DMS153 treated with DMSO at 0.1 percent for 48 hours (cell line): ENCODE measurements around the gene SLC25A31.

ENCODE experiments used
- DNase-seq: peaks from one replicate; lab custom pipeline; 2025; ENCODE audit not compliant: unreplicated experiment; lab: John Stamatoyannopoulos, UW

The SLC25A31 gene

DNA sequence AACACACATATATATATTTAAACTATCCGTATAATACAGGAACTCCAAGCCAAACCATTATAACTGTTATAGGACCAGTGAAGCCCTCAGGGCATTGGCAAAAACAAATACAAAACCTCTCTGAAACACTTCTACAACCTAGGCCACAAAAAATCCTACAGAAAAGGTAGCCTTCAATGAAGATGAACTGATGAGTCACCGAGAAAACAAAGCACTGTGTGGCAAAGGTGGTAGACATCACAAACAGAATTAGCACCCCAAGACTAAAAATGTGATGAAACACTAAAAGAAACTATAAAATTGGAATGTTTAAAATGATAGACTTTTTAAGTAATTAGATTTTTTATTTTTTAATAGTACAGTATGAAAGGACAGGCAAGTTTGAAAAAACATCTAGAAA is 46.4 kb downstream of the SLC25A31 start:
- no peak for DNase-seq

DNA sequence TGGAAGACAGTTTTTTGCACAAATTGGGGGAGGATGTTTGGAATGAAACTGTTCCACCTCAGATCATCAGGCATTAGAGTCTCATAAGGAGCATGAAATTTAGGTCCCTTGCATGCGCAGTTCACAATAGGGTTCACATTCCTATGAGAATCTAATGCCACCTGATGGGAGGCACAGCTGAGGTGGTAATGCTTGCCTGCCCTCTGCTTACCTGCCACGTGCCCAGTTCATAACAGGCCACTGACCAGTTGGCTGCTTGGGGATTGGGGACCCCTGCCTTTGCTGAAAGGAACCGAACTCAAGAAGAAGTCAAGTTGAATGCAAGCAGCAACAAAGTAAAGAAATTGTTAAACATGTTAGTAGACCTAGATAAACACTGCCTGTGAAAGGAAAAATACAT is 47.3 kb downstream of the SLC25A31 start:
- no peak for DNase-seq

DNA sequence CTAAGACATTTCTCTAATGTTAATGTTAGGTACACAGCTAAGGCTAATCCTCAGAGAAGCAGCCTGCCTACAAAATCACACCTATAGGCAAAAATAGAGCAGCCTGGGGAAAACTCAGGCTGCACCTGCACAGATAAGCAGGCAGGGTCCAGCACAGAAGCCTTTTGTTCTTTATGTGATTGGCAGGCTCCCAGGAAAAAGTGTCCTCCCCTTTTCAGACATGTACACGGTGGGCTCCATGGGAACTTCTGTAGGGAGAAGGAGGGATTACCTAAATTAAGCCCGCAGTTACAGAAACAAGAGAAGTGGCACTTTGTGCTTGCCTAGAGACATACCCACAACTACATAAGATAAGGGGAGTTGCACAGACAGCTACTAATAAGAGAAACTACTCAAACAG is 47.9 kb downstream of the SLC25A31 start:
- DNase-seq, result no peak

DNA sequence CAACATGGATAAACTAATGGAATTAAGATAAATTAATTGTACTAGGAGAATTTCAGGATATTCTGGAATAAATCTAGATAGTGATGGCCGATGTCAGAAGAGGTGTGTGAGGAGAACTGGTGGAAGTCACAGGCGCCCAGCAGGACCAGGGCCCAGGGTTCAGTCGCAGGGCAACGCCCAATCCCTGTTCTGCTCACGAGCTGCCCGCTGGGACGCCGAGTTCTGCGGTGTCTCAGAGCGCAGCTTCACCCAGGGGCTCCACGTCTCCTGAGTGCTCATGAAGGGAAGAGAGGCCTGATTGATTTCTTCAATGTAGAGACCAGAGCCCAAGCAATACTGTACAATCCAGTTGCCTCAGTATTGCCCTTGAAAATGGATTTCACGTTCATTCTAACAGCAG is 50.4 kb downstream of the SLC25A31 start:
- no peak for DNase-seq

DNA sequence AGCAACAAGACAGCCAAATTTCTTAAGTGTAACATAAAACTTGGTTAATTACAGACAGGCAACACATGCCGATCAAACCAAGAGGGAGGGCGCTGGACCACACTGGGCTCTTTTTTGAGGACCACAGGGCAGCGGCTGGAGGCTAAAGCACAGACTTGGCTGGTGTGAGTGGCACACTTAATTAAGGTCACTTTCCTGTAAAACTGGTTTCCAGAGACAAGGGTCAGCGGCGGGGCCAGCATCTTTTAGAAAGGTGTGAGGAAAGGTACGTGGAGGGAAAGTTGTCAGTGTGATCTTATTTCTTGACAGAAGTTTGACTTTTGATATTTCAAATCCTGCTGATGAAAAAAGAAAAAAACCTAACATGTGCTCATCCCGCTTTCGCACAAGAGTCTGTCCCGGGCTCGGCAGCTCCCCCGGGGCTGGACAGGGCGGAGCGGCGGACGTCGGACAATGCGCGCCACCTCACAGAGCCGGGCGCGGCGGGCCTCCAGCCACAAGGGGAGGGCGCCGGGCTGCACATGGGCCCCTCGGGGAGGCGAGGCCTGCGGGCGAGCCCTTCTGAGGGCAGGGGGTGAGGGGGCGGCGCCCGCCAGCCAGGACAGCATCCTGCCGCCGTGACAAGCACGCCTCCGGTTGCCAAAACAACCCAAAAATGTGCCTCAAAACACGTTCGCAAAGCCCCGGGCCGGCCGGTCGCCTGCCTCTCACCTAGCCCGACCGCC is 51.3 kb downstream of the SLC25A31 start:
- DNase-seq, result no peak

DNA sequence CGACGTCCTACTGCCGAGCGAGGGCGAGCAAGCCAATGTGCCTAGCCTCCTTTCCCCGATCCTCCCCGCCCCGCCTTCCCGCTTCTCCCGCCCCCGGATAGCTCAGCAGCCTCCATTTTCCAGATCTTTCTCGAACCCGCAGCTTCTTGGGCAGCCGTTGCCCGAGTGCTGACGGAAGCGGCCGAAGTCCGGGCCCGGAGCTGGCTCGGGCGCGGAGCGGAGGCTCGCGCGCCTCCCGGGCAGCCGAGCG is 51.8 kb downstream of the SLC25A31 start:
- DNase-seq, result peak; percentile 75

DNA sequence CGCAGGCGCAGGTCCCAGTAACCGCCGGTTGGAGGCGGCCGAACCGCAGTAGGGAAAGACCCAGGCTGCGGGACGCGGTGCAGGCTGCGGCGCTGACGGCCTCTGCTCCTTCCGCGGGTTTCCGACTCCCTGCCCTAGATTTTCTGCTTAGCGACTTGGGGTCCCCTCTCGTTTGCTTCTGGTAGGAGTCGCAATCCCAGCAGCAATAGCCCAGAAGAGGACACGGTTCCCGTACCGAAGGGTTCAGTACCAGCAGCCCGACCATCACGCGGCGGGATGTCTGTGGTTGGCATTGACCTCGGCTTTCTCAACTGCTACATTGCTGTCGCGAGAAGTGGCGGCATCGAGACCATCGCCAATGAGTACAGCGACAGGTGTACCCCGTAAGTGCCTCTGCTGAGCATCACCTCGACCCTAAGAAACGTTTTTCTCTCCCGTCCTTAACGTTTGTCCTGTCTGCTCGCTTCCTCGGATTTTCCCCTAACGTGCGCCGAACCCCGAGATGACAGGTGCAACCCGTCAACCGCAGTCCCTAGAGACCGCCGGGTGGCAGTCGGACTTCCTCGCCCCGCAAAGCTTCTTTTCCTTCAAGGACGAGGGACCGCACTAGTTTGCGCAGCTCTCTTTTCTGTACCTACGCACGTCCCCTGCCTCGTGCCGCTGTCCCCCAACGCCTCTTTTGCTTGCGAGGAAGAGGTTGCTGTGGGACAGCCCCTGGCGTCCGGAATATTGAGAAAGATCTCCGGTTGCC is 52.2 kb downstream of the SLC25A31 start, which contains the start of gene HSPA4L:
HSPA4L (plus strand) TSS at position 48 of the 751 bp plus-strand sequence; CDS start at position 277, 229 bp downstream.
- peak; percentile 25 for DNase-seq

DNA sequence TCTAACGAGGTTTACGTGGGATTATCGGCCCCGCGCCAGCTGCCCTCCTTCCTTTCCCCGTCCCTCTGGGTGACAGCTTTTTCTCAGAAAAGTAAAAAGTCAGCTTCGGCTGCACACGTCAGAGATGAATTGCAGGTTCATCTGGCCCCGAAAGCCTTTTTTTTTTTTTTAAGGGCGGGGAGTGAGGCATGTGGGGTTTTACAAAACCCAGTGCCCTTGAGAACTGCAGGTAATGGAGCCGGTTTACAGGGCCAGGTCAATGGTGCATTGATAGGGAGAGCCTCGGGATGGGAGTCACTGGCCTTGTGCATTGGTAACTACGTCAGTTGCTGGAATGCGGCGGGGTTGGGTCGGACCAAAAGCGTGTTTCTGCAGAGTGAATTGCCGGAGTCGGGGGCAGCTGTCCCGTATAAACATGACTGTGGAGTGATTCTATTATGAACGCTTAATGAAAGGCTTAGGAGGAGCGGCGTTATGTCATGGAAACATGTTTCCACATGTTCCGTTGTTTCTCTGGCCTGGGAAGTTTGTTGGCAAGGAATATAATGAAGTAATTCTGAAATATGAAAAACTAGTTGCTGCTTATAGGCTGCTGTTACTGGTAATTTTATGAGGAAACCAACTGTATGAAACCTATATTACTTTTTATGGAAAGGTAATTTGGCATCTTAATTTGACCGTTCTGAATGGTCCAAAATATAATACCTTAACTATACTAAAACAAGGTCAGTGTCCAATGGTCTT is 53.0 kb downstream of the SLC25A31 start:
- peak; percentile 18 for DNase-seq

DNA sequence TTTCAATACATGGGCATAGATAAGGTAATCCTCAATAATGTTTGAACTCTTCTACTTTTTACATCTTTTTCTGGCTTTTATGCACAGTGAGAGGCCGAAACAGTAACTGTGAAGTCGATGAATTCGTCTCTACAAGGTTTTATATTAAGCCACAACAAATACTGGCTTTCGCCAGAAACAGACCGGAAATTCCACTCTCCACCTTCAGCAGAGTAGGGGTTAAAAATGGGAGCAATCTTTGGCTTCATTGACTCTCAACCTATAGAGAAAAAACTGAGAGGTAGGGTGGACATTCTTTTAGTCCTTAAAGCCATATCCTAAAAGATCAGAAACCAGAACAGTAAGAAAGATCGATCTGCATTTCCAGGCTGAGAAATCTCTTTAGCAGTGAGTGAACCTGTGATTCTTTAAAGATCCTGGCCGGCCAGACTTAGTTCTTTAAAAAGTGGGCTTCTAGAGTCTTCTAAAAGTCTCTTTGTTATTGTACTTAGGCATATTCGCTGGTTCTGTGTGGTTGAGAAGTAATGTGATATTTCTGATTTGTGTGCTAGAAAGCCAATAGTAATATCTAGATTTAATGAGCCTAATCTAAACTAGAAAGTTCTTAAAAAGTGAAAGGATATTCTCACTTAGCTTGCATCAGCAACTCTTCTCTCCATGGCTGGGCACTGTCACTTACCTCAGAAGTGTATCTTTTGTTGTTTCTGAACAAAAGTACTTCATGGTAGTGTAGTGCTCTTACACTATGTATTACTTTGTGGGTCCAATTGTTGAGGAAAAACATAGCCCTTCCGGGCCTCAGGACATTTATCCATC is 54.0 kb downstream of the SLC25A31 start:
- no peak for DNase-seq

DNA sequence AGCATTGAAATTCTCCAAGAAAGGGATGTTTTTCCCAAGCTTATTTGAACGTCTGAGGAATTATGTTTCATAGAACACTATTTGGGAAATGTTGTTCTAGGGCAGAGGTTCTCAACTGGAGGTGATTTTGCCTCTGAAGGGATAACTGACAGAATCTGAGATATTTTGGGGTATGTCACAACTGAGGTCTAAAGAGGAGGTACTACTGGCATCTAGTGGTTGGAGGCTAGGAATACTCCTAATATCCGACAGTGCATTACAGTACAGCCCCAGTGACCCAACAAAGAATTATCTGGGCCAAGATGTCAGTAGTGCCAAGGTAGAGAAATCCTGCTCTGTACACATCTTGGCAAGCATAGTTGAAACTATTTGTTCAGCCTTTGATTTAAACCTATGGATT is 58.3 kb downstream of the SLC25A31 start:
- no peak for DNase-seq

DNA sequence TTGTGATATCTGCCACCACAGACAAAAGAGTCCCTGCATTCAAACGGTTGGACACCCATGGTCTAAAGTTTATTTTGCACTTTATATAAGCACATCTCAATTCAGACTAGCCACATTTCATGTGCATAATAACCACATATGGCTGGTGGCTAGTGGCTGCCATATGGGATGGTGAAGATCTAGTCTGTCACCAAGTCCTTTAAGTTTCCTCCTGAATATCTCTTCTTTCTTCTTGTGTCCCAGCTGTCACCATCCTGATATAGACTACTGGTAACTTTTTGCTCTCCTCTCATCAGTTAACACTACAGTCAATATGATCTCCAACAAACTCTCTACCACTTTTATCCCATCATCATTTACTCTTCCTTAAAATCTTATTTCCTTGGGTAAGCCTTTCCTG is 61.2 kb downstream of the SLC25A31 start:
- DNase-seq, result no peak

DNA sequence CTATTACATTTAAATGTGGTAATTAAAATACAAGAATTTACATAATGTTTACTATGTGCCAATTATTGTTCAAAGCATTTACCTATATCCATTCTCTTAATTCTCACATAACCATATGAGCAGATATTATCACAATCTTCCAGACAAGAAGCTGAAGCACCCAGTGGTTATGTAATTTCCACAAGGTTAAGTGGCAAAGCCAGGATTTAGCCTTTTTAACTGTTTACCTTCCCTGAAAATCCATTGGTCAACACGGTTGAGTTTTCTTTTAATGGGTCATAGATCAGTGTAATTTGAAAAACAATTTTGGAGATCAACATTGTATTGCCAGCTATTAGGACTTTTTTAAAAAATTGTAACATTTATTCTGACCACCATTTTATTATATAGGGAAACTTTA is 63.3 kb downstream of the SLC25A31 start:
- no peak for DNase-seq

DNA sequence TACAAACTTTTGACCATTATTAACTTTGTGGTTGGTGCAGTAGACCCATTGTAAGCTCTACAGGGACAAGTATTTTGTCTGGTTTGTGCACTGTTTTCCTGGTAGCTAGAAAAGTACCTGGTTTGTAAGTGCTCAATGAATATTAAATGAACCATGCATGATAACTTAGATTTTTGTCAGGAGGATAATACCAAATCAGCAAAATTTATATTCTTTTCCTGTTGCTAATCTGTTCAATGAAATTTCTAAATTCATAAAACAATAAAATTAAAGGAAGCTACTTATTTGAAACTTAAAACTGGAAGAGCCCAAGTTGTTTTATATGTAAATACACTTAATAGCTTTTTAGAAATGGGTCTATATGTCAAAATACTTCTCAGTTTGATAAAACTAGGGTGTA is 69.5 kb downstream of the SLC25A31 start:
- no peak for DNase-seq

DNA sequence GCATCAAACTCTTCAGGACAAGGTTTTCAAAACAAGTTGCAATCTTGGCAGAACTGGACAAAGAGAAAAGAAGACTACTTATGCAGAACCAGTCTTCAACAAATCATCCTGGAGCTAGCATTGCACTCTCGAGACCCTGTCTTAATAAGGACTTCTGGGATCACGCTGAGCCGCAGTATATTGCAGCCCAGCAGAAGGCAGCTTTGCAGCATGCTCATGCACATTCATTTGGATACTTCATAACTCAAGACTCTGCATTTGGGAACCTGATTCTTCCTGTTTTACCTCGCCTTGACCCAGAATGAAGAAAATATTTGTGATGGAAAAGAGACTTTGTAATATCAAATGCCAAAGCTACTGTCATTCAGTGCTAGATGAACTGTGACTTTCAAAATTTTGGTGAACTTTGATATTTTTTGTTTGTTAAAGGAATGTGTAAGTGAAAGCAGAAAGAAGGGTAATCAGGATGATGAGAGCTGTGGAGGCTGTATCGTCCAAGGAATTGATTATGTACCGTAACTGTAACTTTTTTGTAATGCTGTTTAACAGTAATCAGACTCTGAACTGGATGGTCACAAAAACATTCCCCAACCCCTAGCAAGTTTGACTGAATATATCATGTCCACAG is 79.1 kb downstream of the SLC25A31 start:
- DNase-seq, result no peak

DNA sequence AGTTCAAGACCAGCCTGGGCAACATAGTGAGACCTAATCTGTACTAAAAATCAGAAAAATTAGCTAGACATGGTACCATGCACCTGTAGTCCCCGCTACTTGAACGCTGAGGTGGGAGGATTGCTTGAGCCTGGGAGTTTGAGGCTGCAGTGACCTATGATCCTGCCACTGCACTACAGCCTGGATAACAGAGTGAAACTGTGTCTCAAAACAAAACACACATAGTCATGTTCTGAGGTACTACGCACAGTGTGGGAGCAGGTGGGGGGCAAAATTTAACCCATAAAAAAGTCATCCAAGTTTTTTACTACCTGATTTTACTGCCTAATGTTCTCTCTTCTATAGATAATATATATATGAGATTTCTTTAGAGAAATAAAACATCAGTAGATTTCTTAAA is 80.4 kb downstream of the SLC25A31 start:
- DNase-seq, result no peak

DNA sequence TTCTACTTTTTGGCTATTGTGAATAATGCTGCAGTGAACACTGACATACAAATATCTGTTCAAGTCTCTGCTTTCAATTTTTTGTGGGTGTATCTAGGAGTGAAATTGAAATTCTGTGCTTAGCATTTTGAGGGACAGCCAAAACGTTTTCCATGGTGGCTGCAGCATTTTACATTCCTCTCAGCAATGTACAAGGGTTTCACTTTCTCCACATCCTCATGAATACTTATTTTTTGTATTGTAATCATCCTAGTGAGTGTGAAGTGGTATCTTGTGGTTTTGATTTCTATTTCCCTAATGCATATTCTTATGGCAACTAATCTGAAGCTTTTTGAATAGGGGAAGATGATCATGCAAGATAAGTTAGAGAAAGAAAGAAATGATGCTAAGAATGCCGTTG is 92.2 kb downstream of the SLC25A31 start:
- no peak for DNase-seq
